DND-41 (cell line): ENCODE results near the gene AGPAT1.

Source experiments
- CTCF ChIP-seq: IDR thresholded peaks from 2 replicates; pipeline ENCODE4 v1.5.1; 2012; ENCODE audit warnings: borderline replicate concordance, low read length, moderate library complexity, mild to moderate bottlenecking; ENCODE audit not compliant: poor library complexity, severe bottlenecking; ENCODE audit errors: extremely low read depth
- EZH2 ChIP-seq: IDR thresholded peaks from 3 replicates; pipeline ENCODE4 v1.6.1; 2012; ENCODE audit warnings: borderline replicate concordance, low read depth, mild to moderate bottlenecking, moderate library complexity, low read length, inconsistent platforms; ENCODE audit not compliant: severe bottlenecking

GRCh38 chr6:32174416-32174815 lies 1.5 kb downstream of the AGPAT1 start:
- TF ChIP-seq CTCF = no peak
- no peak for TF ChIP-seq EZH2
